Thoracic aorta (tissue), 2 donors: ENCODE measurements around the gene KIF1A. TPM values are rescaled to one million over a fixed set of nuclear protein-coding genes. Genes with fewer than 3 reads are reported as not detected.

Experiments
- ATAC-seq: fragments of 150-250 bp; one replicate; pipeline ENCODE4 v1.8.0; 2017; ENCODE audit warnings: low read depth; ENCODE audit not compliant: insufficient number of reproducible peaks, low FRiP score
- DNase-seq: peaks from one replicate; pipeline ENCODE4 v3.0.0-alpha.2; 2020; ENCODE audit warnings: low spot score
- H3K27ac ChIP-seq, 2 donors: fragments of 200-600 bp; sonication (generic); 1 replicate in 1 of 2; 2 replicates in 1 of 2; pipeline ENCODE4 v1.5.1; 2016; ENCODE audit warnings: mild to moderate bottlenecking in 2 of 2, moderate library complexity in 2 of 2
- H3K27me3 ChIP-seq: fragments of 200-600 bp; sonication (generic); replicated peaks from 2 replicates; pipeline ENCODE4 v1.6.0; 2016; ENCODE audit warnings: mild to moderate bottlenecking; ENCODE audit not compliant: insufficient read depth
- H3K36me3 ChIP-seq: fragments of 200-600 bp; sonication (generic); one replicate; pipeline ENCODE4 v1.5.1; 2016
- H3K4me1 ChIP-seq, 2 donors: fragments of 200-600 bp; sonication (generic); 1 replicate in 1 of 2; 2 replicates in 1 of 2; pipeline versions ENCODE4 v1.5.1 to v1.6.0; 2016; ENCODE audit warnings: low read depth in 2 of 2, mild to moderate bottlenecking in 1 of 2; ENCODE audit not compliant: control insufficient read depth in 1 of 2
- H3K4me3 ChIP-seq: fragments of 200-600 bp; sonication (generic); 2 replicates; pipeline ENCODE4 v1.5.1; 2016; ENCODE audit warnings: mild to moderate bottlenecking
- H3K9me3 ChIP-seq: fragments of 200-600 bp; sonication (generic); 2 replicates; pipeline ENCODE4 v1.5.1; 2016
- CTCF ChIP-seq: fragments of 200-600 bp; sonication (generic); IDR thresholded peaks from one replicate; pipeline ENCODE4 v1.5.1; 2019; ENCODE audit warnings: antibody characterized with exemption
- total RNA-seq, 2 donors: library from RNA; depleted of rRNA; stranded (reverse); fragments of >200 nt; gene quantifications; one replicate each; pipeline versions ENCODE4 v1.1.0 to v1.2.3, GENCODE V29; 2016

KIF1A gene
- total RNA-seq, 2 donors from 2014 or later = 0.92 TPM; not detected in 1

- no peak for ATAC-seq
- DNase-seq = no peak
- Histone ChIP-seq H3K4me3 (no peak overlapping the region), H3K9me3 (no peaks in the 10 kb centered on the region), H3K27me3 (no peaks in the 10 kb centered on the region), H3K36me3 (no peaks in the 10 kb centered on the region), H3K27ac (no peak overlapping the region), H3K4me1 (no peaks in the 10 kb centered on the region)
- TF ChIP-seq CTCF = no peak
Measured at GRCh38 chr2:240718896-240719490, 101.0 kb downstream of the KIF1A start.

GRCh38 chr2:240717681-240718581 lies 102.1 kb downstream of the KIF1A start:
- Histone ChIP-seq H3K36me3 (no peaks in the 10 kb centered on the region), H3K9me3 (no peaks in the 10 kb centered on the region), H3K4me1 (no peaks in the 10 kb centered on the region), H3K27me3 (no peaks in the 10 kb centered on the region), H3K4me3 (no peak overlapping the region), H3K27ac (no peak overlapping the region)
- ATAC-seq (no peak), DNase-seq (no peak)
- TF ChIP-seq CTCF = no peak

- no peak for ATAC-seq
- no peak for TF ChIP-seq CTCF
- no peaks in the 10 kb centered on the region for H3K9me3 ChIP-seq
- no peak overlapping the region for H3K4me3 ChIP-seq
- no peak overlapping the region for H3K27ac ChIP-seq
- H3K4me1 ChIP-seq = no peaks in the 10 kb centered on the region
- H3K27me3 ChIP-seq = no peaks in the 10 kb centered on the region
- no peak for DNase-seq
- no peaks in the 10 kb centered on the region for H3K36me3 ChIP-seq
Measured at GRCh38 chr2:240717181-240717641, 102.8 kb downstream of the KIF1A start.

GRCh38 chr2:240716130-240716798 lies 103.8 kb downstream of the KIF1A start:
- Histone ChIP-seq H3K36me3 (no peaks in the 10 kb centered on the region), H3K27ac (no peak overlapping the region), H3K4me1 (no peaks in the 10 kb centered on the region), H3K9me3 (no peaks in the 10 kb centered on the region), H3K4me3 (no peak overlapping the region), H3K27me3 (no peaks in the 10 kb centered on the region)
- DNase-seq (no peak), ATAC-seq (no peak)
- no peak for TF ChIP-seq CTCF
